Measurements from ENCODE around the gene CSNK1A1.

DNA sequence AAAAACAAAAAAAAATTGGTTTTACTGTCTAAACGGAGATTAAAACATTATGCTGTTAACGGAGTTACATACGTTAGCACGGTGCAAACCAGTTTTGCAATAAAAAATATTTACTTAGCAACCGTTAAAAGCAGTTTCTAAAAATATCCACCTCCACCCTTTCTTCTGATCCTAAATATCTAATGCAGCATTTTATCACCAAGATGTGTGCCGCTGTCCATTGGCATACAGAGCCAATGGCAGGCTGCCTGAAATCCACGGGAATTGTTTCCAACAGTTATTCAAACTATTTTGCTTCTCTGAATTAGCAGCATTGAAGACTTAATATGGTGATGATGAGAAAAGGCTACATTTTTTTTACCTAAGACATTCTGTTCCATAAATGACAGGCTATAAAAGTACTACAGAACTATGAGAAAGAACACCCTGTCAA, 61.6 kb downstream of the CSNK1A1 start:
- no peak for TF ChIP-seq POLR2A (IDR thresholded peaks at IDR 0.05)
- TF ChIP-seq, protein P1, sequence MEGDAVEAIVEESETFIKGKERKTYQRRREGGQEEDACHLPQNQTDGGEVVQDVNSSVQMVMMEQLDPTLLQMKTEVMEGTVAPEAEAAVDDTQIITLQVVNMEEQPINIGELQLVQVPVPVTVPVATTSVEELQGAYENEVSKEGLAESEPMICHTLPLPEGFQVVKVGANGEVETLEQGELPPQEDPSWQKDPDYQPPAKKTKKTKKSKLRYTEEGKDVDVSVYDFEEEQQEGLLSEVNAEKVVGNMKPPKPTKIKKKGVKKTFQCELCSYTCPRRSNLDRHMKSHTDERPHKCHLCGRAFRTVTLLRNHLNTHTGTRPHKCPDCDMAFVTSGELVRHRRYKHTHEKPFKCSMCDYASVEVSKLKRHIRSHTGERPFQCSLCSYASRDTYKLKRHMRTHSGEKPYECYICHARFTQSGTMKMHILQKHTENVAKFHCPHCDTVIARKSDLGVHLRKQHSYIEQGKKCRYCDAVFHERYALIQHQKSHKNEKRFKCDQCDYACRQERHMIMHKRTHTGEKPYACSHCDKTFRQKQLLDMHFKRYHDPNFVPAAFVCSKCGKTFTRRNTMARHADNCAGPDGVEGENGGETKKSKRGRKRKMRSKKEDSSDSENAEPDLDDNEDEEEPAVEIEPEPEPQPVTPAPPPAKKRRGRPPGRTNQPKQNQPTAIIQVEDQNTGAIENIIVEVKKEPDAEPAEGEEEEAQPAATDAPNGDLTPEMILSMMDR (IDR thresholded peaks at IDR 0.05), result no peak
